SK-N-SH (cell line): ENCODE results near the gene RSAD2. TPM values are rescaled to one million over a fixed set of nuclear protein-coding genes. Genes with fewer than 3 reads are reported as not detected.

ENCODE experiments used
- CTCF ChIA-PET: fragments of 300-600, 350-600 bp; formaldehyde crosslinking; extraction: SDS; loops from one replicate; lab custom pipeline; 2021; lab: Yijun Ruan, JAX
- POLR2A ChIA-PET: fragments of 350-600 bp; sonication (Branson Sonifier 250); formaldehyde crosslinking; extraction: SDS; loops from one replicate; lab custom pipeline; 2020; ENCODE audit warnings: antibody characterized with exemption, inconsistent platforms; lab: Yijun Ruan, JAX
- DNase-seq: peaks from one replicate; pipeline ENCODE4 v3.0.0; 2012
- H2AFZ ChIP-seq: fragments of 200-600 bp; sonication (generic); 2 replicates; pipeline ENCODE4 v1.8.1; 2016; ENCODE audit warnings: antibody characterized with exemption, mild to moderate bottlenecking, low read depth
- H3F3A ChIP-seq: fragments of 200-600 bp; sonication (generic); replicated peaks from 2 replicates; pipeline ENCODE3; 2016; ENCODE audit warnings: antibody characterized with exemption, mild to moderate bottlenecking; ENCODE audit not compliant: insufficient read depth
- H3K27ac ChIP-seq, 2 experiments: fragments of 200-500 bp in 1 of 2; fragments of 200-600 bp in 1 of 2; sonication (Bioruptor generic) in 1 of 2; sonication (generic), shearing (Covaris generic) in 1 of 2; 2 replicates each; pipeline versions ENCODE4 v1.5.1 to v1.6.1; 2014 to 2016; ENCODE audit warnings: low read depth in 2 of 2, inconsistent platforms in 1 of 2, low read length in 1 of 2, mild to moderate bottlenecking in 1 of 2, mixed read lengths in 1 of 2
- H3K27me3 ChIP-seq: fragments of 200-600 bp; sonication (generic), shearing (Covaris generic); 2 replicates; pipeline ENCODE4 v1.6.1; 2016; ENCODE audit warnings: mixed run types; ENCODE audit not compliant: insufficient read depth
- H3K36me3 ChIP-seq, 2 experiments: fragments of 200-500 bp in 1 of 2; fragments of 200-600 bp in 1 of 2; sonication (Bioruptor generic) in 1 of 2; sonication (generic) in 1 of 2; replicated peaks in 1 of 2; 2 replicates each; pipeline versions ENCODE3 to v1.5.1; 2014 to 2016; ENCODE audit warnings: low read length in 1 of 2, mild to moderate bottlenecking in 1 of 2; ENCODE audit not compliant: insufficient read depth in 2 of 2, control insufficient read depth in 1 of 2
- H3K4me1 ChIP-seq, 2 experiments: fragments of 200-500 bp in 1 of 2; fragments of 200-600 bp in 1 of 2; sonication (Bioruptor generic) in 1 of 2; sonication (generic), shearing (Covaris generic) in 1 of 2; 2 replicates each; pipeline versions ENCODE4 v1.5.1 to v1.6.1; 2014 to 2016; ENCODE audit warnings: low read depth in 1 of 2, low read length in 1 of 2, mixed run types in 1 of 2; ENCODE audit not compliant: insufficient read depth in 2 of 2, control insufficient read depth in 1 of 2
- H3K4me2 ChIP-seq: fragments of 200-600 bp; sonication (generic), shearing (Covaris generic); 2 replicates; pipeline ENCODE4 v1.6.1; 2017; ENCODE audit warnings: mixed run types
- H3K4me3 ChIP-seq, 2 experiments: fragments of 200-500 bp in 1 of 2; fragments of 200-600 bp in 1 of 2; sonication (Bioruptor generic) in 1 of 2; sonication (generic), shearing (Covaris generic) in 1 of 2; 2 replicates each; pipeline versions ENCODE4 v1.5.1 to v1.8.1; 2014 to 2016; ENCODE audit warnings: low read depth in 2 of 2, inconsistent platforms in 1 of 2, low read length in 1 of 2, mild to moderate bottlenecking in 1 of 2, mixed read lengths in 1 of 2, moderate library complexity in 1 of 2
- H3K79me2 ChIP-seq: fragments of 200-600 bp; sonication (generic); 2 replicates; pipeline ENCODE4 v1.8.1; 2017; ENCODE audit warnings: mild to moderate bottlenecking; ENCODE audit not compliant: insufficient read depth
- H3K9ac ChIP-seq: fragments of 200-600 bp; sonication (generic); 2 replicates; pipeline ENCODE4 v1.6.1; 2017; ENCODE audit warnings: mixed run types
- H3K9me2 ChIP-seq: fragments of 200-600 bp; sonication (generic); 2 replicates; pipeline ENCODE4 v1.6.1; 2017; ENCODE audit warnings: mixed run types
- H3K9me3 ChIP-seq: fragments of 200-600 bp; sonication (generic); 2 replicates; pipeline ENCODE4 v1.6.1; 2017; ENCODE audit warnings: mixed run types, mild to moderate bottlenecking, moderate library complexity
- H4K20me1 ChIP-seq: fragments of 200-600 bp; sonication (generic); 2 replicates; pipeline ENCODE4 v1.6.1; 2017; ENCODE audit warnings: mild to moderate bottlenecking, mixed run types; ENCODE audit not compliant: insufficient read depth
- CHD2 ChIP-seq: fragments of 150-350 bp; IDR thresholded peaks from 2 replicates; pipeline ENCODE4 v1.6.1; 2018; ENCODE audit warnings: low read length; ENCODE audit not compliant: partially characterized antibody
- FOSL2 ChIP-seq: IDR thresholded peaks from 2 replicates; pipeline ENCODE4 v1.4.0; 2012; ENCODE audit warnings: low read depth, mild to moderate bottlenecking, moderate library complexity, borderline replicate concordance
- FOXM1 ChIP-seq: IDR thresholded peaks from 2 replicates; pipeline ENCODE4 v1.4.0; 2012; ENCODE audit warnings: low read depth, mild to moderate bottlenecking
- GABPA ChIP-seq: IDR thresholded peaks from 2 replicates; pipeline ENCODE4 v1.4.0; 2012; ENCODE audit warnings: low read depth, mild to moderate bottlenecking
- IRF3 ChIP-seq: fragments of 150-350 bp; IDR thresholded peaks from 2 replicates; pipeline ENCODE4 v1.6.1; 2016; ENCODE audit warnings: mild to moderate bottlenecking, low read depth, low read length
- JUND ChIP-seq: IDR thresholded peaks from 2 replicates; pipeline ENCODE4 v1.4.0; 2012
- NRF1 ChIP-seq: IDR thresholded peaks from 2 replicates; pipeline ENCODE4 v1.6.1; 2012; ENCODE audit warnings: low read depth, mild to moderate bottlenecking, low read length
- RCOR1 ChIP-seq: fragments of 150-350 bp; IDR thresholded peaks from 2 replicates; pipeline ENCODE4 v1.6.1; 2017; ENCODE audit warnings: antibody characterized with exemption, low read length
- RFX5 ChIP-seq: IDR thresholded peaks from 2 replicates; pipeline ENCODE4 v1.6.1; 2012; ENCODE audit warnings: mild to moderate bottlenecking, improper control_type of control experiment, low read length
- RXRA ChIP-seq: IDR thresholded peaks from 2 replicates; pipeline ENCODE4 v1.4.0; 2012; ENCODE audit warnings: low read depth, mild to moderate bottlenecking, borderline replicate concordance
- SIN3A ChIP-seq: IDR thresholded peaks from 2 replicates; pipeline ENCODE4 v1.6.1; 2012; ENCODE audit warnings: low read depth, mild to moderate bottlenecking, low read length, moderate library complexity, borderline replicate concordance
- TAF1 ChIP-seq: IDR thresholded peaks from 2 replicates; pipeline ENCODE4 v1.6.1; 2012; ENCODE audit warnings: low read depth, mild to moderate bottlenecking, low read length, moderate library complexity, borderline replicate concordance
- TEAD4 ChIP-seq: IDR thresholded peaks from 2 replicates; pipeline ENCODE4 v1.4.0; 2012; ENCODE audit warnings: mild to moderate bottlenecking, borderline replicate concordance; ENCODE audit not compliant: insufficient read depth
- USF1 ChIP-seq: IDR thresholded peaks from 2 replicates; pipeline ENCODE4 v1.4.0; 2012; ENCODE audit warnings: low read depth, borderline replicate concordance
- ZBTB33 ChIP-seq: IDR thresholded peaks from 2 replicates; pipeline ENCODE4 v1.4.0; 2012; ENCODE audit warnings: low read depth, borderline replicate concordance
- WGBS: methylation state at CpG from one replicate; pipeline ENCODE4 v1.1.6; 2017; ENCODE audit warnings: low lambda C conversion rate; 5-methylcytosine and 5-hydroxymethylcytosine counted together
- polyA plus RNA-seq, 3 experiments: library from polyadenylated mRNA; depleted of rRNA; stranded (reverse); fragments of >200 nt; gene quantifications; 2 replicates each; pipeline ENCODE4 v1.2.3, GENCODE V29; 2012
- TF ChIP-seq, protein P1 (sequence below): fragments of 150-350 bp; IDR thresholded peaks from 2 replicates; pipeline ENCODE4 v1.6.1; 2017; ENCODE audit warnings: antibody characterized with exemption, low read length, low read depth, borderline replicate concordance
- TF ChIP-seq, protein P2 (sequence below): fragments of 200-600 bp; sonication (generic); IDR thresholded peaks from 2 replicates; pipeline ENCODE4 v1.6.1; 2017; ENCODE audit warnings: antibody characterized with exemption, mild to moderate bottlenecking, moderate library complexity

RSAD2 gene
- polyA plus RNA-seq, 1 of the 3 experiments (the other 2 are of a cell fraction), result 0.35 TPM

GRCh38 chr2:6942848-6943247, 65.3 kb downstream of the RSAD2 start (continued):
- TF ChIP-seq, protein P1, sequence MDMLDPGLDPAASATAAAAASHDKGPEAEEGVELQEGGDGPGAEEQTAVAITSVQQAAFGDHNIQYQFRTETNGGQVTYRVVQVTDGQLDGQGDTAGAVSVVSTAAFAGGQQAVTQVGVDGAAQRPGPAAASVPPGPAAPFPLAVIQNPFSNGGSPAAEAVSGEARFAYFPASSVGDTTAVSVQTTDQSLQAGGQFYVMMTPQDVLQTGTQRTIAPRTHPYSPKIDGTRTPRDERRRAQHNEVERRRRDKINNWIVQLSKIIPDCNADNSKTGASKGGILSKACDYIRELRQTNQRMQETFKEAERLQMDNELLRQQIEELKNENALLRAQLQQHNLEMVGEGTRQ, result no peak
- TF ChIP-seq, all 33 proteins: peak for 0

DNA sequence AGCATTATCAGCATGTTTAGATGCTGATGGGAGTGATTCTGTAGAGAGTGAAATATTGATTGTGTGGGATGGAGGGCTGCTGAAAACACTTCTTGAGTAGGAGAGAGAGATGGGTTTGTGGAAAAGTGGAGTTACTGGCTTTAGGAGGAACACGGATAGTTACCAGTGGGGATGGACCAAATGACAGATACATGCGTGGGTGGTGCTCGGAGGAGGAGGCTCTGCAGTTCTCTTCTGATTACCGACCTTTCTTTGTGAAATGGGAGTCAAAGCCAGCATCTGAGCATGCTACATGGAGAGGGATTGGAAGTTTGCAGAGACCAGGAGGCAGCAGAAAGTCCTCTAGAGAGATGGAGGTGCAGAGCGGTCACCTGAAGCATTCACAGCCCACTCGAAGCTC, 65.9 kb downstream of the RSAD2 start:
- POLR2A ChIA-PET, result no interaction called here
- no peak for TF ChIP-seq FOXM1
- TF ChIP-seq TAF1, result no peak
- no peak for TF ChIP-seq RCOR1
- no peak for TF ChIP-seq IRF3
- no peak overlapping the region for H3K27ac ChIP-seq
- no peak overlapping the region for H3K4me2 ChIP-seq
- H3F3A ChIP-seq, result peaks cover 5% of the 10 kb centered on the region
- H3K4me3 ChIP-seq, result no peak overlapping the region
- no peak for DNase-seq
- peaks cover 3 to 41% of the 10 kb centered on the region in 2 experiments for H3K36me3 ChIP-seq
- no peak overlapping the region for H2AFZ ChIP-seq
- H4K20me1 ChIP-seq, result peaks cover 2% of the 10 kb centered on the region
- H3K79me2 ChIP-seq, result peaks cover 3% of the 10 kb centered on the region
- CTCF ChIA-PET, result no interaction called here
- H3K27me3 ChIP-seq, result no peaks in the 10 kb centered on the region
- no peaks in the 10 kb centered on the region for H3K9me2 ChIP-seq
- H3K4me1 ChIP-seq, result peaks cover 0 to 14% of the 10 kb centered on the region in 2 experiments; a peak in 3 of 4 replicates
- 88% methylated on average over 6 of the region's 6 CpGs for WGBS
- no peaks in the 10 kb centered on the region for H3K9me3 ChIP-seq
- no peak overlapping the region for H3K9ac ChIP-seq

DNA sequence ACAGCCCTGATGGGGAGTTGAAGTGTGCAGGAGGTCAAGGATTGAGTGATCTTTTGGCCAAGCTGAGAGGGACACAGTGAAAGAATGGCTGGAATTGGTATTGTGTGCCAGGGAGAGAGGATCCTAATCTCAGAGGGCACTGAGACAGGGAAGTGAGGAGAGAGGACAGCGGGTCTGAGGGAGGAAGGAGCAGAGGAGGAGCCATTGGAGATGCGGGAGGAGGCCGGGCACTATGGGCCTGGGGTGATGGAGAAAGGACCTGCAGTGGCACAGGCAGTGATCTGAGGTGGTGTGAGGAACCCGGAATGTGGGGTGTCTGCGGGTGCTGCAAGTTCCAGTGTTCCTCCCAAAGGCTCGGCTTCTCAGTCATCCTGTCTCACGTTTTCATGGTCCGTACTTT, 66.4 kb downstream of the RSAD2 start:
- POLR2A ChIA-PET, result no interaction called here
- Histone ChIP-seq H3K4me3 (no peak overlapping the region), H3K36me3 (peaks cover 3 to 41% of the 10 kb centered on the region in 2 experiments), H3K9me3 (no peaks in the 10 kb centered on the region), H3K27me3 (no peaks in the 10 kb centered on the region), H4K20me1 (peaks cover 2% of the 10 kb centered on the region), H3K27ac (no peak overlapping the region), H3K4me2 (no peak overlapping the region), H3K9ac (no peak overlapping the region), H3F3A (peaks cover 5% of the 10 kb centered on the region), H2AFZ (no peak overlapping the region), H3K9me2 (no peaks in the 10 kb centered on the region)
- 98% methylated on average over 8 of the region's 8 CpGs for WGBS
- no peak for DNase-seq
- CTCF ChIA-PET, result no interaction called here
- TF ChIP-seq RXRA, result no peak
- TF ChIP-seq, protein P2, sequence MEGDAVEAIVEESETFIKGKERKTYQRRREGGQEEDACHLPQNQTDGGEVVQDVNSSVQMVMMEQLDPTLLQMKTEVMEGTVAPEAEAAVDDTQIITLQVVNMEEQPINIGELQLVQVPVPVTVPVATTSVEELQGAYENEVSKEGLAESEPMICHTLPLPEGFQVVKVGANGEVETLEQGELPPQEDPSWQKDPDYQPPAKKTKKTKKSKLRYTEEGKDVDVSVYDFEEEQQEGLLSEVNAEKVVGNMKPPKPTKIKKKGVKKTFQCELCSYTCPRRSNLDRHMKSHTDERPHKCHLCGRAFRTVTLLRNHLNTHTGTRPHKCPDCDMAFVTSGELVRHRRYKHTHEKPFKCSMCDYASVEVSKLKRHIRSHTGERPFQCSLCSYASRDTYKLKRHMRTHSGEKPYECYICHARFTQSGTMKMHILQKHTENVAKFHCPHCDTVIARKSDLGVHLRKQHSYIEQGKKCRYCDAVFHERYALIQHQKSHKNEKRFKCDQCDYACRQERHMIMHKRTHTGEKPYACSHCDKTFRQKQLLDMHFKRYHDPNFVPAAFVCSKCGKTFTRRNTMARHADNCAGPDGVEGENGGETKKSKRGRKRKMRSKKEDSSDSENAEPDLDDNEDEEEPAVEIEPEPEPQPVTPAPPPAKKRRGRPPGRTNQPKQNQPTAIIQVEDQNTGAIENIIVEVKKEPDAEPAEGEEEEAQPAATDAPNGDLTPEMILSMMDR, result no peak
- TF ChIP-seq FOSL2, result no peak
- TF ChIP-seq ZBTB33, result no peak
- no peak for TF ChIP-seq USF1
- TF ChIP-seq TEAD4, result no peak
- no peak for TF ChIP-seq RFX5
- TF ChIP-seq GABPA, result no peak
- TF ChIP-seq TAF1, result no peak
- no peak for TF ChIP-seq SIN3A
- TF ChIP-seq CHD2, result no peak
- TF ChIP-seq NRF1, result no peak
- no peak for TF ChIP-seq JUND
- TF ChIP-seq, all 33 proteins: peak for 0
- Histone ChIP-seq H3K79me2 (peaks cover 2% of the 10 kb centered on the region), H3K4me1 (peaks cover 0 to 16% of the 10 kb centered on the region in 2 experiments; a peak in 3 of 4 replicates)
